Measurements from ENCODE around the gene IL16. TPM values are rescaled to one million over a fixed set of nuclear protein-coding genes. Genes with fewer than 3 reads are reported as not detected.

The IL16 gene
- total and polyA plus RNA-seq, 11 donors = 1.2 to 21.6 (median 3.7) TPM

DNA sequence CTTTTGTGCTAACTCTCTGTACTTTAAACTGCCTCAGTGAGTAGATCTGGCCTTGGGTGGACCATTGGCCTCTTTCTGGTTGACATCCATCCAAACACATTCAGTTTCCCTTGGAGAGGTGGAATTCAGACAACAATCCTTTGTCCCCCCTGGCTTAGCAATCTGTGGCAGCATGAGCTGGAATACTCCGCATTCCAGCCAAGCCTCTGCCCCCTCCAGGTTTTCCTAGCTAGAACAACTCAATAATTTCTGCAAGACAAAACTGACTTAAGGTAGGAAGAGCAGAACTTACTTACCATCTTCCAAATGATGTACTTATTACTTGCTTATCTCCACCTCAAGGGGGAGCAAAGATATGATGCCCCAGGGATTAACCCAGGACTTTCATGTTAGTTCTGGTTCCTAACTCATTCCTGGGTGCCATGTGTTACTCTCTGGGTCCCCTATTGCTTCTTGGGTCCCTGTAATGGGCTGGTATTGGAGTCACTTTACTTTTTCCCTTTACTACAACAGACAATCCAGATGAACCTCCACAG lies 21.8 kb upstream of the IL16 start:
- 82 to 90% (median 87%) methylated on average over 1 of the region's 1 CpG for WGBS, 4 donors
- Histone ChIP-seq H3K4me3 (no peak overlapping the region), H3K27me3 (no peaks in the 10 kb centered on the region), H3K9me3 (peaks cover 0 to 5% (median 0%) of the 10 kb centered on the region in 12 donors), H3K36me3 (no peaks in the 10 kb centered on the region), H3K27ac (peak overlapping the region in 6 of 12 donors; percentile 3 to 90 (median 52)), H3K4me1 (peaks cover 0 to 56% (median 14%) of the 10 kb centered on the region in 12 donors)
- intact Hi-C loops (cut with DNase I) = loop anchor here in 1 of 10 donors (5.0 kb wide), 1 partner anchor 92 kb away; no protein-coding TSS in a partner anchor
- TF ChIP-seq POLR2A (IDR thresholded peaks at IDR 0.05) (no peak), CTCF (IDR thresholded peaks at IDR 0.05) (peak in 1 of 12 donors; percentile 9)
- DNase-seq = no peak
- ATAC-seq = no peak

- ATAC-seq (no peak), DNase-seq (no peak)
- Histone ChIP-seq H3K27me3 (no peaks in the 10 kb centered on the region), H3K9me3 (peaks cover 0 to 5% (median 0%) of the 10 kb centered on the region in 12 donors), H3K4me3 (no peak overlapping the region), H3K27ac (peak overlapping the region in 9 of 12 donors; percentile 40 to 95 (median 77)), H3K36me3 (no peaks in the 10 kb centered on the region), H3K4me1 (peaks cover 0 to 50% (median 14%) of the 10 kb centered on the region in 12 donors)
- WGBS, 4 donors = 53 to 98% (median 94%) methylated on average over 1 of the region's 1 CpG
- intact Hi-C loops (cut with DNase I) = loop anchor here in 1 of 10 donors (5.0 kb wide), 1 partner anchor 92 kb away; no protein-coding TSS in a partner anchor
- TF ChIP-seq POLR2A (IDR thresholded peaks at IDR 0.05) (no peak), CTCF (IDR thresholded peaks at IDR 0.05) (no peak)
Observed at GRCh38 chr15:81175496-81175895, 21.2 kb upstream of the IL16 start.

- Histone ChIP-seq H3K4me3 (no peak overlapping the region), H3K36me3 (no peaks in the 10 kb centered on the region), H3K27me3 (no peaks in the 10 kb centered on the region), H3K9me3 (peaks cover 0 to 5% (median 0%) of the 10 kb centered on the region in 12 donors), H3K27ac (peak overlapping the region; percentile 40 to 95 (median 72)), H3K4me1 (peaks cover 0 to 44% (median 13%) of the 10 kb centered on the region in 12 donors)
- 49 to 60% (median 58%) methylated on average over 16 of the region's 16 CpGs for WGBS, 4 donors
- TF ChIP-seq POLR2A (IDR thresholded peaks at IDR 0.05) (no peak), CTCF (IDR thresholded peaks at IDR 0.05) (peak in 8 of 12 donors; percentile 6 to 61 (median 34))
- intact Hi-C loops (cut with DNase I) = loop anchor here in 1 of 10 donors (5.0 kb wide), 1 partner anchor 91 kb away; no protein-coding TSS in a partner anchor
- ATAC-seq (peak; percentile 81 to 93 (median 86)), DNase-seq (peak; percentile 59 to 85 (median 81))
Observed at GRCh38 chr15:81176291-81176893, 20.3 kb upstream of the IL16 start.

GRCh38 chr15:81178365-81178764 lies 18.3 kb upstream of the IL16 start:
- intact Hi-C loops (cut with DNase I) = loop anchor here in 1 of 10 donors (5.0 kb wide), 1 partner anchor 89 kb away; no protein-coding TSS in a partner anchor
- Histone ChIP-seq H3K27me3 (peaks cover 0 to 6% (median 0%) of the 10 kb centered on the region in 9 donors), H3K27ac (no peak overlapping the region), H3K4me1 (peaks cover 0 to 45% (median 11%) of the 10 kb centered on the region in 12 donors), H3K4me3 (no peak overlapping the region), H3K36me3 (no peaks in the 10 kb centered on the region), H3K9me3 (peaks cover 0 to 5% (median 0%) of the 10 kb centered on the region in 12 donors)
- 76 to 85% (median 80%) methylated on average over 2 of the region's 2 CpGs for WGBS, 4 donors
- no peak for TF ChIP-seq CTCF (IDR thresholded peaks at IDR 0.05)
- no peak for TF ChIP-seq POLR2A (IDR thresholded peaks at IDR 0.05)
- no peak for DNase-seq
- ATAC-seq = no peak
